Measurements from ENCODE around the gene LBH. TPM values are rescaled to one million over a fixed set of nuclear protein-coding genes. Genes with fewer than 3 reads are reported as not detected.

Gene LBH
- total and polyA plus RNA-seq, 2 experiments from 2014 or later = 17.5 to 30.3 TPM

- no peak overlapping the region for H2AFZ ChIP-seq
- no peaks in the 10 kb centered on the region for H3K4me1 ChIP-seq (ENCODE audit: insufficient read depth)
- H3K9me2 ChIP-seq (ENCODE audit: insufficient read depth) = no peaks in the 10 kb centered on the region
- no peaks in the 10 kb centered on the region for H3K27me3 ChIP-seq (ENCODE audit: insufficient read depth)
- TF ChIP-seq EZH2phosphoT487 (IDR thresholded peaks at IDR 0.05; ENCODE audit: unreplicated experiment) (no peak), STAT1 (IDR thresholded peaks at IDR 0.05; ENCODE audit: unreplicated experiment) (no peak), ZNF331 (CRISPR knock-in tag; IDR thresholded peaks at IDR 0.05; ENCODE audit: low read depth) (no peak), REST (IDR thresholded peaks at IDR 0.05; ENCODE audit: unreplicated experiment) (no peak), CREB1 (CRISPR knock-in tag; IDR thresholded peaks at IDR 0.05; ENCODE audit: low read depth) (no peak), NANOG (IDR thresholded peaks at IDR 0.05; ENCODE audit: borderline replicate concordance) (no peak), POLR2AphosphoS5 (IDR thresholded peaks at IDR 0.05; ENCODE audit: low read depth) (no peak)
- TF ChIP-seq, protein P1, sequence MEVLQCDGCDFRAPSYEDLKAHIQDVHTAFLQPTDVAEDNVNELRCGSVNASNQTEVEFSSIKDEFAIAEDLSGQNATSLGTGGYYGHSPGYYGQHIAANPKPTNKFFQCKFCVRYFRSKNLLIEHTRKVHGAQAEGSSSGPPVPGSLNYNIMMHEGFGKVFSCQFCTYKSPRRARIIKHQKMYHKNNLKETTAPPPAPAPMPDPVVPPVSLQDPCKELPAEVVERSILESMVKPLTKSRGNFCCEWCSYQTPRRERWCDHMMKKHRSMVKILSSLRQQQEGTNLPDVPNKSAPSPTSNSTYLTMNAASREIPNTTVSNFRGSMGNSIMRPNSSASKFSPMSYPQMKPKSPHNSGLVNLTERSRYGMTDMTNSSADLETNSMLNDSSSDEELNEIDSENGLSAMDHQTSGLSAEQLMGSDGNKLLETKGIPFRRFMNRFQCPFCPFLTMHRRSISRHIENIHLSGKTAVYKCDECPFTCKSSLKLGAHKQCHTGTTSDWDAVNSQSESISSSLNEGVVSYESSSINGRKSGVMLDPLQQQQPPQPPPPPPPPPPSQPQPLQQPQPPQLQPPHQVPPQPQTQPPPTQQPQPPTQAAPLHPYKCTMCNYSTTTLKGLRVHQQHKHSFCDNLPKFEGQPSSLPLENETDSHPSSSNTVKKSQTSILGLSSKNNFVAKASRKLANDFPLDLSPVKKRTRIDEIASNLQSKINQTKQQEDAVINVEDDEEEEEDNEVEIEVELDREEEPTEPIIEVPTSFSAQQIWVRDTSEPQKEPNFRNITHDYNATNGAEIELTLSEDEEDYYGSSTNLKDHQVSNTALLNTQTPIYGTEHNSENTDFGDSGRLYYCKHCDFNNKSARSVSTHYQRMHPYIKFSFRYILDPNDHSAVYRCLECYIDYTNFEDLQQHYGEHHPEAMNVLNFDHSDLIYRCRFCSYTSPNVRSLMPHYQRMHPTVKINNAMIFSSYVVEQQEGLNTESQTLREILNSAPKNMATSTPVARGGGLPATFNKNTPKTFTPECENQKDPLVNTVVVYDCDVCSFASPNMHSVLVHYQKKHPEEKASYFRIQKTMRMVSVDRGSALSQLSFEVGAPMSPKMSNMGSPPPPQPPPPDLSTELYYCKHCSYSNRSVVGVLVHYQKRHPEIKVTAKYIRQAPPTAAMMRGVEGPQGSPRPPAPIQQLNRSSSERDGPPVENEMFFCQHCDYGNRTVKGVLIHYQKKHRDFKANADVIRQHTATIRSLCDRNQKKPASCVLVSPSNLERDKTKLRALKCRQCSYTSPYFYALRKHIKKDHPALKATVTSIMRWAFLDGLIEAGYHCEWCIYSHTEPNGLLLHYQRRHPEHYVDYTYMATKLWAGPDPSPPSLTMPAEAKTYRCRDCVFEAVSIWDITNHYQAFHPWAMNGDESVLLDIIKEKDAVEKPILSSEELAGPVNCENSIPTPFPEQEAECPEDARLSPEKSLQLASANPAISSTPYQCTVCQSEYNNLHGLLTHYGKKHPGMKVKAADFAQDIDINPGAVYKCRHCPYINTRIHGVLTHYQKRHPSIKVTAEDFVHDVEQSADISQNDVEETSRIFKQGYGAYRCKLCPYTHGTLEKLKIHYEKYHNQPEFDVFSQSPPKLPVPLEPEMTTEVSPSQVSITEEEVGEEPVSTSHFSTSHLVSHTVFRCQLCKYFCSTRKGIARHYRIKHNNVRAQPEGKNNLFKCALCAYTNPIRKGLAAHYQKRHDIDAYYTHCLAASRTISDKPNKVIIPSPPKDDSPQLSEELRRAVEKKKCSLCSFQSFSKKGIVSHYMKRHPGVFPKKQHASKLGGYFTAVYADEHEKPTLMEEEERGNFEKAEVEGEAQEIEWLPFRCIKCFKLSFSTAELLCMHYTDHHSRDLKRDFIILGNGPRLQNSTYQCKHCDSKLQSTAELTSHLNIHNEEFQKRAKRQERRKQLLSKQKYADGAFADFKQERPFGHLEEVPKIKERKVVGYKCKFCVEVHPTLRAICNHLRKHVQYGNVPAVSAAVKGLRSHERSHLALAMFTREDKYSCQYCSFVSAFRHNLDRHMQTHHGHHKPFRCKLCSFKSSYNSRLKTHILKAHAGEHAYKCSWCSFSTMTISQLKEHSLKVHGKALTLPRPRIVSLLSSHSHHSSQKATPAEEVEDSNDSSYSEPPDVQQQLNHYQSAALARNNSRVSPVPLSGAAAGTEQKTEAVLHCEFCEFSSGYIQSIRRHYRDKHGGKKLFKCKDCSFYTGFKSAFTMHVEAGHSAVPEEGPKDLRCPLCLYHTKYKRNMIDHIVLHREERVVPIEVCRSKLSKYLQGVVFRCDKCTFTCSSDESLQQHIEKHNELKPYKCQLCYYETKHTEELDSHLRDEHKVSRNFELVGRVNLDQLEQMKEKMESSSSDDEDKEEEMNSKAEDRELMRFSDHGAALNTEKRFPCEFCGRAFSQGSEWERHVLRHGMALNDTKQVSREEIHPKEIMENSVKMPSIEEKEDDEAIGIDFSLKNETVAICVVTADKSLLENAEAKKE (CRISPR knock-in tag; IDR thresholded peaks at IDR 0.05) = no peak
- no peak overlapping the region for H3K4me2 ChIP-seq
- Mint-ChIP-seq H3K27me3 (ENCODE audit: insufficient read depth, low read depth, poor library complexity) (no peaks in the 10 kb centered on the region), H3K9me3 (no peaks in the 10 kb centered on the region), H3K4me1 (peaks cover 6% of the 10 kb centered on the region; the same call in 1 of the 3 replicates), H3K4me3 (no peak overlapping the region), H3K27ac (no peak overlapping the region), H3K36me3 (ENCODE audit: low read depth) (peaks cover 17% of the 10 kb centered on the region; the same call in 1 of the 3 replicates)
- no peak overlapping the region for H3K4me3 ChIP-seq
- H3K27ac ChIP-seq (ENCODE audit: low read depth) = no peak overlapping the region
- no peaks in the 10 kb centered on the region for H4K20me1 ChIP-seq (replicated peaks; ENCODE audit: insufficient read depth)
- DNase-seq (ENCODE audit: low spot score) (no peak), ATAC-seq (no peak)
- no peaks in the 10 kb centered on the region for H3F3A ChIP-seq (replicated peaks; ENCODE audit: low read depth)
- no peaks in the 10 kb centered on the region for H3K36me3 ChIP-seq (ENCODE audit: insufficient read depth)
- peaks cover 6% of the 10 kb centered on the region; the same call in 1 of the 2 replicates for H3K79me2 ChIP-seq (replicated peaks; ENCODE audit: insufficient read depth)
Measured at GRCh38 chr2:30254685-30255001, 23.3 kb downstream of the LBH start.
